ENCODE results near the gene WDFY1. TPM values are rescaled to one million over a fixed set of nuclear protein-coding genes. Genes with fewer than 3 reads are reported as not detected.

The WDFY1 gene
- total RNA-seq, 1 experiment from 2014 or later = 88.7 TPM

- Histone ChIP-seq H3K4me3 (ENCODE audit: low read depth, low read length, poor library complexity, severe bottlenecking) (no peak overlapping the region), H3K9me3 (ENCODE audit: low read depth, low read length, poor library complexity, severe bottlenecking) (no peaks in the 10 kb centered on the region), H3K36me3 (ENCODE audit: insufficient read depth, low read length, poor library complexity, severe bottlenecking) (no peaks in the 10 kb centered on the region), H3K27me3 (replicated peaks; ENCODE audit: insufficient read depth, low read depth, low read length, poor library complexity) (no peaks in the 10 kb centered on the region), H3K4me1 (ENCODE audit: insufficient read depth, low read length, poor library complexity, severe bottlenecking) (peaks cover 9% of the 10 kb centered on the region), H3K27ac (ENCODE audit: low read depth, low read length, poor library complexity, severe bottlenecking) (no peak overlapping the region)
- CTCF ChIA-PET = no interaction called here
- BruUV-seq (replicated peaks) = no TSS peak
- POLR2A ChIA-PET (ENCODE audit: low non-redundant PET) = no interaction called here
- TF ChIP-seq CTCF (conservative IDR thresholded peaks at IDR 0.05; ENCODE audit: low read depth, low read length) (no peak), EZH2 (IDR thresholded peaks at IDR 0.05; ENCODE audit: borderline replicate concordance, low read depth, low read length, poor library complexity, severe bottlenecking) (no peak)
- DNase-seq (ENCODE audit: low spot score) = no peak
- intact Hi-C loops (cut with micrococcal nuclease; ENCODE audit: unreplicated experiment) = no loop called here
Measured at GRCh38 chr2:223856584-223856983, 88.6 kb downstream of the WDFY1 start.

GRCh38 chr2:223856021-223856420, 89.1 kb downstream of the WDFY1 start:
- Histone ChIP-seq H3K36me3 (ENCODE audit: insufficient read depth, low read length, poor library complexity, severe bottlenecking) (no peaks in the 10 kb centered on the region), H3K27me3 (replicated peaks; ENCODE audit: insufficient read depth, low read depth, low read length, poor library complexity) (no peaks in the 10 kb centered on the region), H3K4me3 (ENCODE audit: low read depth, low read length, poor library complexity, severe bottlenecking) (no peak overlapping the region), H3K4me1 (ENCODE audit: insufficient read depth, low read length, poor library complexity, severe bottlenecking) (peaks cover 9% of the 10 kb centered on the region), H3K27ac (ENCODE audit: low read depth, low read length, poor library complexity, severe bottlenecking) (no peak overlapping the region), H3K9me3 (ENCODE audit: low read depth, low read length, poor library complexity, severe bottlenecking) (no peaks in the 10 kb centered on the region)
- BruUV-seq (replicated peaks) = no TSS peak
- intact Hi-C loops (cut with micrococcal nuclease; ENCODE audit: unreplicated experiment) = no loop called here
- CTCF ChIA-PET = no interaction called here
- POLR2A ChIA-PET (ENCODE audit: low non-redundant PET) = no interaction called here
- DNase-seq (ENCODE audit: low spot score) = no peak
- TF ChIP-seq CTCF (conservative IDR thresholded peaks at IDR 0.05; ENCODE audit: low read depth, low read length) = no peak
- no peak for TF ChIP-seq EZH2 (IDR thresholded peaks at IDR 0.05; ENCODE audit: borderline replicate concordance, low read depth, low read length, poor library complexity, severe bottlenecking)

GRCh38 chr2:223855426-223855825, 89.7 kb downstream of the WDFY1 start:
- H3K4me3 ChIP-seq (ENCODE audit: low read depth, low read length, poor library complexity, severe bottlenecking) = no peak overlapping the region
- POLR2A ChIA-PET (ENCODE audit: low non-redundant PET) = no interaction called here
- CTCF ChIA-PET = no interaction called here
- H3K9me3 ChIP-seq (ENCODE audit: low read depth, low read length, poor library complexity, severe bottlenecking) = no peaks in the 10 kb centered on the region
- no peak for DNase-seq (ENCODE audit: low spot score)
- BruUV-seq (replicated peaks) = no TSS peak
- H3K27ac ChIP-seq (ENCODE audit: low read depth, low read length, poor library complexity, severe bottlenecking) = no peak overlapping the region
- no peaks in the 10 kb centered on the region for H3K36me3 ChIP-seq (ENCODE audit: insufficient read depth, low read length, poor library complexity, severe bottlenecking)
- peaks cover 9% of the 10 kb centered on the region for H3K4me1 ChIP-seq (ENCODE audit: insufficient read depth, low read length, poor library complexity, severe bottlenecking)
- TF ChIP-seq CTCF (conservative IDR thresholded peaks at IDR 0.05; ENCODE audit: low read depth, low read length) = no peak
- no peak for TF ChIP-seq EZH2 (IDR thresholded peaks at IDR 0.05; ENCODE audit: borderline replicate concordance, low read depth, low read length, poor library complexity, severe bottlenecking)
- no peaks in the 10 kb centered on the region for H3K27me3 ChIP-seq (replicated peaks; ENCODE audit: insufficient read depth, low read depth, low read length, poor library complexity)
- intact Hi-C loops (cut with micrococcal nuclease; ENCODE audit: unreplicated experiment) = no loop called here

Measured in A673 (cell line).